Thyroid gland (tissue), 4 donors: ENCODE measurements around the gene SLC5A6. TPM values are rescaled to one million over a fixed set of nuclear protein-coding genes. Genes with fewer than 3 reads are reported as not detected.

ENCODE experiments used
- DNase-seq, 2 donors: peaks; one replicate each; pipeline ENCODE4 v3.0.0-alpha.2; 2019
- H3K27ac ChIP-seq, 3 donors: fragments of 200-600 bp; sonication (generic); 1 replicate in 2 of 3; 2 replicates in 1 of 3; pipeline ENCODE4 v1.5.1; 2016 to 2019; ENCODE audit warnings: mild to moderate bottlenecking in 1 of 3, moderate library complexity in 1 of 3
- H3K27me3 ChIP-seq: fragments of 200-600 bp; sonication (generic); one replicate; pipeline ENCODE4 v1.5.1; 2019
- H3K36me3 ChIP-seq, 2 donors: fragments of 200-600 bp; sonication (generic); one replicate each; pipeline ENCODE4 v1.5.1; 2016 to 2019
- H3K4me1 ChIP-seq, 2 donors: fragments of 200-600 bp; sonication (generic); one replicate each; pipeline ENCODE4 v1.5.1; 2017 to 2019
- H3K4me3 ChIP-seq, 3 donors: fragments of 200-600 bp; sonication (generic); replicated peaks in 1 of 3; 1 replicate in 2 of 3; 2 replicates in 1 of 3; pipeline ENCODE4 v1.5.1; 2016; ENCODE audit warnings: mild to moderate bottlenecking in 1 of 3
- H3K9me3 ChIP-seq: fragments of 200-600 bp; sonication (generic); one replicate; pipeline ENCODE4 v1.5.1; 2017
- CTCF ChIP-seq, 6 experiments: fragments of 200-600 bp in 3 of 6; fragments of 450-650 bp in 3 of 6; sonication (generic) in 3 of 6; IDR thresholded peaks; one replicate each; pipeline ENCODE4 v1.5.1; 2016 to 2019; ENCODE audit warnings: antibody characterized with exemption in 6 of 6, mild to moderate bottlenecking in 2 of 6, inconsistent platforms in 1 of 6, moderate library complexity in 1 of 6
- POLR2A ChIP-seq, 2 donors: fragments of 450-650 bp; IDR thresholded peaks; one replicate each; pipeline ENCODE4 v1.6.1; 2017; ENCODE audit warnings: antibody characterized with exemption in 2 of 2, mild to moderate bottlenecking in 2 of 2, moderate library complexity in 1 of 2
- WGBS, 2 donors: methylation state at CpG; one replicate each; pipeline ENCODE4 v1.1.5; 2017; 5-methylcytosine and 5-hydroxymethylcytosine counted together
- intact Hi-C: fragments of 100-400 bp; cut with DNase I; formaldehyde crosslinking; loops from one replicate; pipeline ENCODE4 v1.15.1; 2023
- total RNA-seq, 4 donors: library from RNA; depleted of rRNA; stranded (reverse); fragments of >200 nt; gene quantifications; one replicate each; pipeline ENCODE4 v1.2.3, GENCODE V29; 2016

Gene SLC5A6
- total RNA-seq, 4 donors from 2014 or later, result 10.9 to 34.0 (median 22.0) TPM

GRCh38 chr2:27152102-27152795 is 59.8 kb downstream of the SLC5A6 start:
- H3K27ac ChIP-seq, result no peak overlapping the region
- DNase-seq, result no peak
- H3K4me3 ChIP-seq, result no peak overlapping the region
- WGBS, 2 donors, result 81 to 89% methylated on average over 7 to 8 of the region's 8 CpGs
- no peaks in the 10 kb centered on the region for H3K36me3 ChIP-seq
- no peaks in the 10 kb centered on the region for H3K4me1 ChIP-seq
- no peaks in the 10 kb centered on the region for H3K27me3 ChIP-seq
- intact Hi-C loops, result no loop called here
- TF ChIP-seq POLR2A (IDR thresholded peaks at IDR 0.05) (no peak), CTCF (IDR thresholded peaks at IDR 0.05) (no peak)
- no peaks in the 10 kb centered on the region for H3K9me3 ChIP-seq

GRCh38 chr2:27150639-27151230 is 61.3 kb downstream of the SLC5A6 start:
- no peak for DNase-seq
- intact Hi-C loops, result no loop called here
- no peak overlapping the region for H3K27ac ChIP-seq
- no peaks in the 10 kb centered on the region for H3K4me1 ChIP-seq
- no peaks in the 10 kb centered on the region for H3K27me3 ChIP-seq
- no peaks in the 10 kb centered on the region for H3K36me3 ChIP-seq
- WGBS, 2 donors, result 85 to 91% methylated on average over 8 of the region's 8 CpGs
- no peak for TF ChIP-seq POLR2A (IDR thresholded peaks at IDR 0.05)
- no peak for TF ChIP-seq CTCF (IDR thresholded peaks at IDR 0.05)
- H3K4me3 ChIP-seq, result no peak overlapping the region
- H3K9me3 ChIP-seq, result no peaks in the 10 kb centered on the region

Other genes starting within 250 kb of the SLC5A6 start
- 10 to 100 TPM; 12.9 to 21.2 (median 17.0) TPM for gene MAPRE3, start 241.6 kb downstream of the SLC5A6 start, total RNA-seq
- 10 to 100 TPM; 43.3 to 93.8 (median 78.9) TPM for gene TMEM214, start 179.3 kb downstream of the SLC5A6 start, total RNA-seq
- 10 to 100 TPM; 29.1 to 40.0 (median 31.6) TPM for gene AGBL5, start 160.6 kb downstream of the SLC5A6 start, total RNA-seq
- 100 to 1,000 TPM; 235 to 467 (median 261) TPM for gene OST4, start 140.6 kb downstream of the SLC5A6 start, total RNA-seq
- 10 to 100 TPM; 18.6 to 45.4 (median 29.3) TPM for gene EMILIN1, start 133.7 kb downstream of the SLC5A6 start, total RNA-seq
- 1 to 10 TPM in 3 of 4 donors, under 1 TPM in 1; 0.44 to 2.3 (median 1.7) TPM for gene KHK, start 125.5 kb downstream of the SLC5A6 start, total RNA-seq
- 1 to 10 TPM in 2 of 4 donors, not detected in 2; 3.7 to 8.5 TPM for gene CGREF1, start 93.1 kb downstream of the SLC5A6 start, total RNA-seq
- 1 to 10 TPM in 1 of 4 donors, under 1 TPM in 3; 0.44 to 1.1 (median 0.76) TPM for gene ABHD1, start 88.5 kb downstream of the SLC5A6 start, total RNA-seq
- 10 to 100 TPM; 52.4 to 84.0 (median 55.2) TPM for gene PREB, start 77.6 kb downstream of the SLC5A6 start, total RNA-seq
- under 1 TPM in 2 of 4 donors, not detected in 2; 0.27 to 0.67 TPM for gene PRR30, start 72.9 kb downstream of the SLC5A6 start, total RNA-seq
- gene TCF23, start 63.3 kb downstream of the SLC5A6 start, total RNA-seq, result under 1 TPM in 1 of 4 donors, not detected in 3; 0.13 TPM
- gene ATRAID, start 227 bp downstream of the SLC5A6 start, total RNA-seq, result 100 to 1,000 TPM; 149 to 345 (median 254) TPM
- gene CAD, start 5.1 kb upstream of the SLC5A6 start, total RNA-seq, result 10 to 100 TPM; 16.5 to 31.9 (median 28.2) TPM
- gene SLC30A3, start 50.8 kb upstream of the SLC5A6 start, total RNA-seq, result under 1 TPM; 0.33 to 0.98 (median 0.80) TPM
- 1 to 10 TPM in 2 of 4 donors, under 1 TPM in 1, not detected in 1; 0.33 to 2.1 (median 1.1) TPM for gene DNAJC5G, start 63.2 kb upstream of the SLC5A6 start, total RNA-seq
- 1 to 10 TPM in 1 of 4 donors, under 1 TPM in 2, not detected in 1; 0.22 to 1.6 (median 0.54) TPM for gene TRIM54, start 70.2 kb upstream of the SLC5A6 start, total RNA-seq
- 1 to 10 TPM; 1.1 to 2.5 (median 2.0) TPM for gene UCN, start 96.2 kb upstream of the SLC5A6 start, total RNA-seq
- 100 to 1,000 TPM in 3 of 4 donors, 10 to 100 TPM in 1; 92.9 to 151 (median 116) TPM for gene MPV17, start 110.8 kb upstream of the SLC5A6 start, total RNA-seq
- gene GTF3C2, start 144.5 kb upstream of the SLC5A6 start, total RNA-seq, result 10 to 100 TPM; 44.7 to 86.6 (median 51.8) TPM
- 10 to 100 TPM; 34.7 to 44.0 (median 38.6) TPM for gene EIF2B4, start 158.1 kb upstream of the SLC5A6 start, total RNA-seq
- gene SNX17, start 158.3 kb upstream of the SLC5A6 start, total RNA-seq, result 100 to 1,000 TPM; 109 to 148 (median 130) TPM
- 10 to 100 TPM in 1 of 4 donors, 1 to 10 TPM in 3; 9.1 to 14.8 (median 9.2) TPM for gene ZNF513, start 168.5 kb upstream of the SLC5A6 start, total RNA-seq
- 10 to 100 TPM; 55.4 to 75.2 (median 59.5) TPM for gene PPM1G, start 197.3 kb upstream of the SLC5A6 start, total RNA-seq
- 10 to 100 TPM; 45.2 to 68.6 (median 63.1) TPM for gene NRBP1, start 216.4 kb upstream of the SLC5A6 start, total RNA-seq
- gene KRTCAP3, start 230.1 kb upstream of the SLC5A6 start, total RNA-seq, result 10 to 100 TPM in 3 of 4 donors, 1 to 10 TPM in 1; 9.2 to 40.1 (median 19.4) TPM